GM12801 (cell line): ENCODE data around the gene CTNND2.

ENCODE experiments used
- TF ChIP-seq, protein P1 (sequence below): IDR thresholded peaks from one replicate; pipeline ENCODE4 v1.5.1; 2011; ENCODE audit warnings: control low read depth; ENCODE audit not compliant: insufficient read length; ENCODE audit errors: extremely low read depth

Gene CTNND2

DNA sequence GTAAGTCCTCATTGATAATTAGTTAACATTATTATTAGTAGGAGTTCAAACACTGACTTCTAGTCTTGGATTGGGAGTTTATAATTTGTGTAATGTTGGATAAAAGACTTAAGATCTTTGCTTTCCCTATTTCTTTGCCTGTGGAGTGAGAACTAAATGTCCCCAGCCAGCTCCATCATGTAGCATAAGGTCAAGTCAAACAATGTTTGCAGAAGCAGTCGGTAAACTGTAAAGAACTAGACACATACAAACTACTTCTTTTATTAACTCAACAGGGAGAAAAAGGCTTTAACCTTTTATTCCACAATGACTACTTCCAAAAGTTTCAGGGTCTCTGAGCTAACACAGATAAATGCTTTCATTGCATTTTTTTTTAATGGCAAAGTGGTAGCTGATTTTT lies 192.3 kb downstream of the CTNND2 start:
- TF ChIP-seq, protein P1, sequence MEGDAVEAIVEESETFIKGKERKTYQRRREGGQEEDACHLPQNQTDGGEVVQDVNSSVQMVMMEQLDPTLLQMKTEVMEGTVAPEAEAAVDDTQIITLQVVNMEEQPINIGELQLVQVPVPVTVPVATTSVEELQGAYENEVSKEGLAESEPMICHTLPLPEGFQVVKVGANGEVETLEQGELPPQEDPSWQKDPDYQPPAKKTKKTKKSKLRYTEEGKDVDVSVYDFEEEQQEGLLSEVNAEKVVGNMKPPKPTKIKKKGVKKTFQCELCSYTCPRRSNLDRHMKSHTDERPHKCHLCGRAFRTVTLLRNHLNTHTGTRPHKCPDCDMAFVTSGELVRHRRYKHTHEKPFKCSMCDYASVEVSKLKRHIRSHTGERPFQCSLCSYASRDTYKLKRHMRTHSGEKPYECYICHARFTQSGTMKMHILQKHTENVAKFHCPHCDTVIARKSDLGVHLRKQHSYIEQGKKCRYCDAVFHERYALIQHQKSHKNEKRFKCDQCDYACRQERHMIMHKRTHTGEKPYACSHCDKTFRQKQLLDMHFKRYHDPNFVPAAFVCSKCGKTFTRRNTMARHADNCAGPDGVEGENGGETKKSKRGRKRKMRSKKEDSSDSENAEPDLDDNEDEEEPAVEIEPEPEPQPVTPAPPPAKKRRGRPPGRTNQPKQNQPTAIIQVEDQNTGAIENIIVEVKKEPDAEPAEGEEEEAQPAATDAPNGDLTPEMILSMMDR, result no peak

DNA sequence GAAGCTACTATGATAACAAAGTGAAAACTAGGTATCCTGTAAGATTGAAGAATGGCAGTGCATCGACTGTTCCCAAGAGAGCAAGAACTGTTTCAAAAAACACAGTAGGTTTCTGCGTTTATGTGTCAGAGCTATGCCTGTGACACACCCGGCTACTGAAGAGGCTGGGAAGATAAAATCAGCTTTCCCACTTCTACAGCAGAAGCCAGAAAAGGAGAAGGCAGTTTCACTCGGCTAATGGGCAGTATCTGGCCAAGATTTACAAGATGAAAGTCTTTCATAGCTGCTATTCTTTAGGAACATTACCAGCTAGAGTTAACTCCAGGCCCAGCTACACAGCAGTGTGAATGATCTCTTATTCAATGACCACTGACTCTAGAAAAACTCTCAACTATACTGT lies 195.2 kb downstream of the CTNND2 start:
- TF ChIP-seq, protein P1, result no peak

DNA sequence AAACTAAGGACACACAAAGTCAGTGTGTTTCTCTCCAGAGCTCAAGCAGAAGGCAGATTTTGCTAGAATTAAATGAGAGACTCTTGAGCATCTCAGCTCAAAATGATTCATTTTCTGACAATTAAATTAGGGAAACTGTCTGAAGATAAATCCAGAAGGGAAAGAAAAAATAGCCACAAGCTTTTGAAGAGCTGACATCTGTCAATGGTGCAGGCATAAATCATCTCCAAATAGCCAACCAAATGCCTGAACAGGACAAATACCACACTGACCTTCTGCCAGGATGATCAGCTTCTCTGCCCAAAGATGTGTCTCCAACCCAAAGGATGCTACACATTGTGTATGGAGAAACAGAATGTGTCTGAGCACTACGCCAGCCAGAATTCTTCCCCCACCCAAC lies 199.3 kb downstream of the CTNND2 start:
- TF ChIP-seq, protein P1, result no peak

DNA sequence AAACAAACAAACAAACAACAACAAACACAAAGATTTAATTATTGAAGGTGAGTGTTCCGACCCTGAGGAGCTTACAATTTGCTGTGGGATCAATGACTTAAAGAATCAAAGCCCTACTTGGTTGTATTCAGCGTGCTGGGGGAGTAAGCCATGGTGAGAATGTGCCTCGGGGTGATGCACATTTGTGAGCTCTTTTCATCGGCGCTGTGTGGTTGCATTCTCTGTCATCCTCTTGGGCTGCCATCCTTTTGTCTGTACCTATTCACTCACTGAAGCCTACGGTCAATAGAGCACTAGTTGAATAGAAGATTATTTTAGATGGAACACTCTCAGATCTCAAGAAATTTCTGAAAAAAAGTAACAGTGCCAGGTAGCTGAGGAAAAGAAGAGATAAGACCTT lies 203.9 kb downstream of the CTNND2 start:
- TF ChIP-seq, protein P1, result no peak

DNA sequence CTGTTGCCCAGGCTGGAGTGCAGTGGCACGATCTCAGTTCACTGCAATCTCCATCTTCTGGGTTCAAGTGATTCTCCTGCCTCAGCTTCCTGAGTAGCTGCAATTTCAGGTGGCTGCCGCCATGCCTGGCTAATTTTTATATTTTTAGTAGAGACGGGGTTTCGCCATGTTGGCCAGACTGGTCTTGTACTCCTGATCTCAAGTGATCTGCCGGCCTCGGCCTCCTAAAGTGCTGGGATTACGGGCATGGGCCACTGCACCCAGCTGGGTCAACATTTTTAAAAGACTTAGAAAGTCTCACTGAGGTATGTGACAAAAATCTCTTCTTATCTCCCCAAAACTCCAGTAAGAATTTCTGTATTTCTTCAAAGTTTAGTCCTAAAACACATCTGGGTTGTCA lies 211.6 kb downstream of the CTNND2 start:
- TF ChIP-seq, protein P1, result no peak

DNA sequence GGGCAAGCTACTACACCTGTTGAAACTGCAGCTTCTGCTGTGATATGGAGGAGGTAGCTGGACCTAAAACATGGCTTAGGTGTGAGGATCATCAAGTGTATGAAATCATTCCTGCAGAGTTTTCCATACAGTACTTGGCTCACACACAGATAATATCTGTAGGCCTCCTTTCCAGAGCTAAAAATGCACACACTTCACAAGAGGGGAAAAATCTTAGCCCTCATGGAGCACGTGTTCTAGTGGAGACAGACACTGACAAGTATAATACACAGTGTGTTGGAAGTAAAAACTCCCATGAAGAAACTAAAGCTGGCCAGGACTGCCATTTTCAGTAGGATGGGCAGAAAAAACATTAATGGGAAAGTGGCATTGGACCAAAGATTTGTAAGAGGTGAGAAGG lies 216.7 kb downstream of the CTNND2 start:
- TF ChIP-seq, protein P1, result no peak

DNA sequence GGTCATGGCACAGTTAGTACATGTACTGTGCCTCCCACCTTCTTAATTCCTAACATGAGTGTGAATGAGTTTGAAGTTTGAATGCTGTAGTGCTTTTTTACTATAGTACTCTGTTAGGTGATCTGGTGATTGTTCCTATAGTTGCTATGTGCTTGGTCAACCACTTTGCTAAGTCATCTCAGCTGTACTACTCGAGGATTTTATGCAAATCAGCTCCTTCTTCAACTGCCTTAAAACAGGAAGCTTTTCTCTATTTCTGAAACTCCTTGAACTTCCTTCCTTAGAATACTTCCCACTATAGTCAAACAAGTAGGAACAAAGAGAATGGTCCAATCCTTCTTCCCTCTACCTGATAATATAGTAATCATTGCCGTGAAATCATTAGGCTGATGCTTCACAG lies 219.6 kb downstream of the CTNND2 start:
- TF ChIP-seq, protein P1, result no peak

DNA sequence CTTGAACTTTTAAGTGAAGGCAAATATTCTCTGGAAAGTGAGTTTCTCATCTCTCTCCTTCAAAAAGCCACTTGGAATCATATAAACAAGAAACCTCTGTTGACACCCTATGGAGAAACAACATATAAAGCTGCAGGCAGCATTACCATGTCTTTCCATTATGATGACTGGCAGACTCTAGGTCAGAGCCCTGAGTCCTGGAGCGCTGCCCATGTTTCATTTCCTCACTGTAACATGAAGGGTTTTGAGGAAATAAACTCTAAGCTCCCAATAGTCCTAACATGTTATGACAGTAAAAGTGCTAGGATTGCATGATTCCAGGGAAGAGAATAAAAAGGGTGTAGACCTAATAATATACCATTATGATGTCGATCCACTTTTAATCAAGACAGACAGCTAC lies 220.6 kb downstream of the CTNND2 start:
- TF ChIP-seq, protein P1, result no peak
